Lung (tissue), 12 donors: ENCODE results near the gene SLC38A10. TPM values are rescaled to one million over a fixed set of nuclear protein-coding genes. Genes with fewer than 3 reads are reported as not detected.

ENCODE experiments used
- ATAC-seq: fragments of 200-7000 bp; cut with Tn5 transposase; one replicate; pipeline ENCODE4 v1.9.1; 2020; ENCODE audit warnings: moderate number of reproducible peaks; ENCODE audit not compliant: insufficient read depth, low FRiP score
- DNase-seq, 3 donors: peaks; one replicate each; pipeline ENCODE4 v3.0.0-alpha.2; 2013 to 2017
- H3K27ac ChIP-seq, 2 donors: one replicate each; pipeline ENCODE4 v1.5.1; 2013; ENCODE audit warnings: mild to moderate bottlenecking in 2 of 2, moderate library complexity in 2 of 2, control low read depth in 1 of 2, inconsistent platforms in 1 of 2, low read depth in 1 of 2, low read length in 1 of 2
- H3K27me3 ChIP-seq, 3 donors: one replicate each; pipeline ENCODE4 v1.5.1; 2013; ENCODE audit warnings: low read length in 2 of 3; ENCODE audit not compliant: control insufficient read depth in 3 of 3, insufficient read depth in 3 of 3
- H3K36me3 ChIP-seq, 4 donors: one replicate each; pipeline ENCODE4 v1.5.1; 2013; ENCODE audit warnings: low read length in 4 of 4, mild to moderate bottlenecking in 1 of 4, moderate library complexity in 1 of 4; ENCODE audit not compliant: control insufficient read depth in 4 of 4, insufficient read depth in 4 of 4
- H3K4me1 ChIP-seq, 5 donors: one replicate each; pipeline ENCODE4 v1.5.1; 2013; ENCODE audit warnings: low read length in 5 of 5, mild to moderate bottlenecking in 2 of 5, moderate library complexity in 1 of 5; ENCODE audit not compliant: control insufficient read depth in 5 of 5, insufficient read depth in 5 of 5
- H3K4me3 ChIP-seq: one replicate; pipeline ENCODE4 v1.5.1; 2013; ENCODE audit warnings: mild to moderate bottlenecking, control low read depth, moderate library complexity
- H3K9ac ChIP-seq, 2 donors: one replicate each; pipeline ENCODE4 v1.5.1; 2013; ENCODE audit warnings: low read length in 2 of 2, control low read depth in 1 of 2; ENCODE audit not compliant: insufficient read depth in 1 of 2
- H3K9me3 ChIP-seq, 4 donors: one replicate each; pipeline ENCODE4 v1.5.1; 2013; ENCODE audit warnings: low read length in 3 of 4, mild to moderate bottlenecking in 1 of 4, moderate library complexity in 1 of 4; ENCODE audit not compliant: control insufficient read depth in 4 of 4, insufficient read depth in 3 of 4
- CTCF ChIP-seq: IDR thresholded peaks from 2 replicates; pipeline ENCODE4 v1.5.1; 2012; ENCODE audit warnings: mild to moderate bottlenecking; ENCODE audit errors: control extremely low read depth, extremely low read depth
- WGBS, 2 donors: extraction: QIAGEN DNeasy Blood & Tissue Kit; methylation state at CpG; one replicate each; pipeline ENCODE4 v1.1.7; 2013; 5-methylcytosine and 5-hydroxymethylcytosine counted together
- polyA plus RNA-seq, 2 donors: library from polyadenylated mRNA; stranded (reverse); fragments of 200-250 nt; gene quantifications; one replicate each; pipeline ENCODE4 v1.2.1, GENCODE V29; 2013
- total RNA-seq, 2 donors: library from RNA; depleted of rRNA in 1 of 2; stranded (reverse); fragments of >200 nt in 1 of 2; gene quantifications; one replicate each; pipeline ENCODE4 v1.2.1, GENCODE V29; 2014 to 2021
- donor health status: control.
- donor health status: control.
- donor health status: Bipolar disorder and iron deficiency.
- donor health status: healthy.
- donor health status: DM: yes; HTN: yes; CAD: no.

The SLC38A10 gene
- total and polyA plus RNA-seq, 4 donors, result 56.0 to 127 (median 82.4) TPM

- TF ChIP-seq CTCF, result no peak
- peaks cover 0 to 4% (median 3%) of the 10 kb centered on the region in 4 donors for H3K36me3 ChIP-seq
- no peak overlapping the region for H3K4me3 ChIP-seq
- DNase-seq (peak in 1 of 3 donors; percentile 31), ATAC-seq (no peak)
- peaks cover 0 to 2% (median 0%) of the 10 kb centered on the region in 4 donors for H3K9me3 ChIP-seq
- H3K4me1 ChIP-seq, result peaks cover 0 to 17% (median 4%) of the 10 kb centered on the region in 5 donors
- no peak overlapping the region for H3K27ac ChIP-seq
- WGBS, 2 donors, result 5 to 16% methylated on average over 11 of the region's 11 CpGs
- H3K9ac ChIP-seq, result peak overlapping the region in 1 of 2 donors; percentile 13
- no peaks in the 10 kb centered on the region for H3K27me3 ChIP-seq
Measured at GRCh38 chr17:81223762-81224130, 71.4 kb downstream of the SLC38A10 start.

- peak within 1 kb of the TSS in 1 of 2 donors; percentile 10 for H3K27ac ChIP-seq
- peak within 1 kb of the TSS; percentile 13 to 25 for H3K9ac ChIP-seq
- 1% methylated on average over 63 to 79 of the region's 79 CpGs for WGBS, 2 donors
- ATAC-seq (peak; percentile 99), DNase-seq (peak; percentile 99)
- peaks cover 0 to 4% (median under 1%) of the 10 kb centered on the region in 4 donors for H3K36me3 ChIP-seq
- peak within 1 kb of the TSS; percentile 67 for H3K4me3 ChIP-seq
- H3K27me3 ChIP-seq, result no peaks in the 10 kb centered on the region
- TF ChIP-seq CTCF, result no peak
- peaks cover 0 to 17% (median 4%) of the 10 kb centered on the region in 5 donors for H3K4me1 ChIP-seq
- H3K9me3 ChIP-seq, result peaks cover 0 to 2% (median 0%) of the 10 kb centered on the region in 4 donors
Measured at GRCh38 chr17:81222906-81223761, 72.0 kb downstream of the SLC38A10 start, which contains the start of gene CEP131. Gene CEP131 (minus strand): TSS chr17:81222965. CDS start chr17:81220056, 2,909 bp downstream.

- WGBS, 2 donors, result 1 to 2% methylated on average over 18 to 30 of the region's 30 CpGs
- Histone ChIP-seq H3K4me3 (peak overlapping the region; percentile 67), H3K4me1 (peaks cover 0 to 17% (median 4%) of the 10 kb centered on the region in 5 donors), H3K9me3 (peaks cover 0 to 2% (median 0%) of the 10 kb centered on the region in 4 donors), H3K9ac (peak overlapping the region in 1 of 2 donors; percentile 16), H3K27ac (no peak overlapping the region), H3K36me3 (peaks cover 0 to 4% (median under 1%) of the 10 kb centered on the region in 4 donors), H3K27me3 (no peaks in the 10 kb centered on the region)
- ATAC-seq (no peak), DNase-seq (no peak)
- no peak for TF ChIP-seq CTCF
Measured at GRCh38 chr17:81222620-81222905, 72.5 kb downstream of the SLC38A10 start.
